HG02970 (cell line): ENCODE results near the gene GALNT18.

Source experiments
- ATAC-seq: cut with Tn5 transposase; IDR thresholded peaks from one replicate; pipeline ENCODE4 v1.9.1; 2021; ENCODE audit warnings: mild to moderate bottlenecking, moderate library complexity, moderate number of reproducible peaks; ENCODE audit not compliant: unreplicated experiment, low FRiP score

GALNT18 gene

DNA sequence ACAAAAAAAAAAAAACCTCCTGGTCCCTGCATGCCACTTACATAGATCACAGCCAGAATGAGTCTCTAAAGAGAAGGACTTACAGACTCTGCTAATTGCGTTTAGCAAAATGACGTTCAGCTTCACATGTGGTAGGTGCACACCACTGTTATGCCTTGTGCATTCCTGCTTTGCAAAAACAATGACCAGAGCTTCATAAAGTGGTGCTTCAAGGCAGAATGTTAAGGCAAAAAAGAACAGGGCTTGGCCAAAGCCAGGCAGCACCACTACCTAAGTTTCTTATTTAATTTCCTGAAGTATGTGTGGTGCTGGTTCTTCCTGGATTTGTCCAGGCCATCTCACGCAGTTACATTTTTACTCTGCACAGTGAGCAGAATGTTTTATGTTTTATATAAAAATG, 85.2 kb downstream of the GALNT18 start:
- no peak for ATAC-seq

GRCh38 chr11:11535611-11536010, 86.2 kb downstream of the GALNT18 start:
- no peak for ATAC-seq

DNA sequence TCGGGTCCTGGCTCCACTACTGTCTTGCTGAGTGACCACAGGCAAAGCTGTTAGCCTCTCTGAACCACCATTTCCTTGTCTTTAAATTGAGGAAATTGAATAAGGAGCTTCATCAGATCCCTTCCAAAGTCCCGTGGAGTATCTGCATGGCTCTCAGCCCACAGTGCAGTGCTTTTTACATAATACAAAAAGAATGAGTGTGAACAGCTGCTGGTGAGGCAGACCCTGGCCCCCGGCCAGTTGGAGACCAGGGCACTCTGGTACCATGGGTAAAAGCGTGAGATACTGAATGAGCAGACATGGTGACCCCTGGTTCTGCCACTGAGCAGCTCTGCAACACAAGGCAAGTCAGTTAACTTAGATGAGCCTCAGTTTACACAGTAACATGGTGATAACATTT, 86.8 kb downstream of the GALNT18 start:
- ATAC-seq: no peak

DNA sequence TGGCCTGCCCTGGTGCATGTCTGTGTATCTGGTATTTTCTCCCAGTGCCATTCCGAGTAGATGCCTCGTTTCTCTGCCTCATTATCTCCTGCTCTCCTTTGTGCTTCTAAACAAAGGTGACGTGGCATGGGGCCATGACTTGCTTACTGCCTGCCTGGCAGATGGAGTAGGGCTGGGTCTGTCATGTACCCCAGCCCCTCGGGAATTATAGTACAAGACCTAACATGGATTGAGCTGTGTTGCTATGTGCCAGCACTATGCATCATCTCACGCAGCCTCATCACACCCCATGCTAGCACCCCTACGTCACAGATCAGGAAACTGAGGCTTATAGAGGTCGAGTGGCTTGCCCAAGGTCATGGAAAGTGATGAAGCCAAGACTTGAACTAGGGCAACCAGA, 88.1 kb downstream of the GALNT18 start:
- no peak for ATAC-seq

DNA sequence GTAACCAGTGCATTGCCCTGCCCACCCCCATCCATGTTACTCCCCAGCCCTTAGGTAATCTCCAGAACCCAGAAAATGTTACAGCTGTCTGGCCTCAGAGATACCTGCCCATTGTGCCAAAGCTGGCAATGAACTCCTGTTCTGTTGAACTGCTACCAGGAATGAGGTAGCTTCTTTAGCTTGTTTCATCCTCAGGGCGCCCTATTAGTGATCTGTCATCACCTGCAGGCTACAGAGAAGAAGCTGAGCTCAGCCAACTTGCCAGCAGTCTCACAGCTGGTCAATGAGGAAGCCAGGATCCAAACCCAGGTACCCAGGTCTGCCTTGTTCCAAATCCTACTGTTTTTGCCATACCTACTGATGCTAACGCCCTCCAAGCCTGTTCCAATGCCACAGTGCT, 88.7 kb downstream of the GALNT18 start:
- ATAC-seq: no peak

DNA sequence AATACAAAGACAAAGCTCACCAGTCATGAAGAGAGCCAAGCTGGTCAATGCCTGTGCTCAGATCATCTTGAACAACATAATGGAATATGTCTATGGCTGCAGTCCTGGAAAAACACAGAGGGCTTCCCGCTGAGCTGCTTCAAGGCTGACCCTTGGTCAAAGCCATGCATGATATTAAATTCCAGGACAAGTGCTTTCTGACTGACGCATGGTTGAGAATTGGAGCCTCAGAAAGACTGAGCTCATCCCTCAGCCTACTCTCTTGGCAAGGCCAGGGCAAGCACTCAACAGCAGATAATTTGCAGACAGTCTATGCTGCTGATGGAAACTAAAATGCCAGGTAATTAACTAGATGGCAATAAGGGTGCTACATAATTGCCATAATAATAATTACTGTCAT, 89.2 kb downstream of the GALNT18 start:
- no peak for ATAC-seq

GRCh38 chr11:11531131-11531908, 90.5 kb downstream of the GALNT18 start:
- ATAC-seq: no peak

- no peak for ATAC-seq
These were observed 92.8 kb downstream of the GALNT18 start for GRCh38 chr11:11528986-11529385.

DNA sequence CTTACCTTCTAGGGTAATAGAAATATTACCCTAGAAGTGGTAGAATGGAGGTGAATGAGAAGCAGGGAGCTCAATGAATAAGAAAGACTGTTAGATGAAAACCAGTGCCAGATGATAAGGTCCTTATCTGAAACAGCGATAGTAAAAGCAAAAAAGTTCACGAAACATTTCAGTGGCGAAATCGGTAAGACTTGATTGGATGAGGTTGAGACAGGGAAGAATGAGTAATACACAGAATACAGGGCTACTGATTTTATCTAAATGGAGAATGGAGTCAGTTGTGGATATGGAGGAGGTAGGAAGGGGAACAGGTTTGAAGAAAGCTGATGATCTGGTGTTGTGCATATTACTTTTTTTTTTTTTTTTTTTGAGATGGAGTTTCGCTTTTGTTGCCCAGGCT, 96.5 kb downstream of the GALNT18 start:
- no peak for ATAC-seq

- no peak for ATAC-seq
These were observed 97.3 kb downstream of the GALNT18 start for GRCh38 chr11:11524436-11525061.

DNA sequence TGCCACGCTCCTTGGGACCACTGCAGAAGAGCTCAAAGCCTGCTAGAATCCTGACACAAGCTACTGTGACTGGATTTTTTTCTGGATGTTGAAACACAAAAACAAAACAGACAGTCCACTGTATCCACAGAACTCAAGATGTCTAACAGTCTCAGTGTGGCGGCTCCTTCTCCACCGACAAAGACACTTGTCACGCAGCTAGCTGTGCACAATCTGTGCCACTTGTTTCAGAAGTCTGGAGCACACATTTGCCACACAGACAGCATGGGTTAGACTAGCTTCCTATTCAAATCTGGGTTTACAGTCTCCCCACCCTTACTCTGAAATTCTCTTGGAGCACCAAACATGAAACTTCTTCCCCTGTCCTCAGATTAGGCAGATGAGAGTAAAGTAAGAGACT, 99.2 kb downstream of the GALNT18 start:
- ATAC-seq: no peak

DNA sequence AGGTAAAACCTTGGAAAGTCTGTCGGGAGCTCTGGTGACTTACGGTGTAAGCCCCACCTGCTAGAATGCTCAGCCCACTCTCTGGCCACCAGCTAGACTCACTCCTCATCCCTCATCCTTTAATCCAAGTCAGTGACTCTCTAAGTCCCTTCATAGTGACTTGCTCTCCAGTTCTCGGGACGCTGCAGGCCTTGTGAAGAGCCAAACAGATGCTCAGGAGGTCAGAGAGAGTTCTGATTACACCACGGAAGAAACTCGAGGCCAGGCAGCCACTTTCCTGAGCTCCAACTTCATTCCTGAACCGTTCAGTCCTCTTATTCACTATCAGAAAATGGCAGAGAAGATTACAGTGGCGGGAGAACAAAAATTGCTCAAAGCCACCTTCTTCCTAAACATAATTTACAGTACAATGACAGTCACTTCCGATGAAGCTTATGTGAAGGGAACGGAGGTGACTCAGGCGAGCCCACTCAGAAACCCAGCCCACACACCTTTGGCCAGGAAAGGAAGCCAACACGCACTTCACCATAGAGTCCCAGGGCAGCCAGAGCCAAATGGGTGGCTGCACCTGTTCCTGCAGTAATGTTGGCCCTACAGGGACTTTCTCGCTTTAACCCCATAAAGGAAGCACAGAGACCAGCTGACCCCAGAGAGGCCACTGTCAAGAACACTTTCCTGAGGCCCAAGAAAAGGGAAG, 100.4 kb downstream of the GALNT18 start:
- ATAC-seq: no peak

- ATAC-seq: no peak
These were observed 101.4 kb downstream of the GALNT18 start for GRCh38 chr11:11520231-11521015.

GRCh38 chr11:11519184-11519583, 102.6 kb downstream of the GALNT18 start:
- no peak for ATAC-seq

GRCh38 chr11:11514246-11514645, 107.6 kb downstream of the GALNT18 start:
- ATAC-seq: no peak

DNA sequence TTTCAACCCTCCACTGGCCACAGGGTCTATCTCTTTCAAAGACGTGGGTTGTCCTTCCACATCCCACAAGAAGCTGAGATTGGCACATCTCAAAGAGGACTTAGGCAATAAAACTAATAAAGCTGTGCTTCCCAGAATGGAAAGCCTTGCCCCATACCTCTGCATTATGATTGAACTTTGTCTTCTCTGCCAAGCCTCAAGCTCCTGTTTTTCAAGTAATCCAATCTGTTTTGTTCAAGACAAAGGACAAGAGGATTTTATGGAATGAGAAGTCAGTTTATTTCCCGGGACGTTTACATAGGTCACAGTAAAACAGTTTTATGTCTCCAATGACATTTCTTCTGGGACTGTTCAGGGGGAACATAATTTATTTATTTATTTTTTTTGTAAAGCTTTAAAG, 108.4 kb downstream of the GALNT18 start:
- no peak for ATAC-seq

GRCh38 chr11:11512929-11513328, 108.9 kb downstream of the GALNT18 start:
- ATAC-seq: no peak

GRCh38 chr11:11512502-11512901, 109.3 kb downstream of the GALNT18 start:
- ATAC-seq: no peak

GRCh38 chr11:11512090-11512489, 109.7 kb downstream of the GALNT18 start:
- no peak for ATAC-seq

DNA sequence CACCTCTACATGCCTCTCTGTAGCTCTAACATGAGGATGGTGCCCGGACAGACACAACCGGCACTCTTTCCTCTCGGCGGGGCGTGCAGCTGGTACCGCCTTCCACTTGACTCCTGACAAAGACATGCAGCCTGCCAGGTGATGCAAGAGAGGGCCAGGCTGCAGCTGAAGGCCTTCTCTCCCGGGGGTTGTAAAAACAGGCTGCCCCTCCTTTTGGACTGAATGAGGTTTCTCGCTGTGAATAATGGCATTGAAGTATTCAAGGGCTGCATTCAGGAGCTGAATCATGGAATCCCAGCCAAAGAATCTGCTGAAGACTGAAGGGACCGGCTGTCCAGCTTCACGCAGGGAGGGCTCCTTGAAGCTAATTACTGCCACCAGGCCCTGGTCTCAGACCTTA, 110.9 kb downstream of the GALNT18 start:
- no peak for ATAC-seq

DNA sequence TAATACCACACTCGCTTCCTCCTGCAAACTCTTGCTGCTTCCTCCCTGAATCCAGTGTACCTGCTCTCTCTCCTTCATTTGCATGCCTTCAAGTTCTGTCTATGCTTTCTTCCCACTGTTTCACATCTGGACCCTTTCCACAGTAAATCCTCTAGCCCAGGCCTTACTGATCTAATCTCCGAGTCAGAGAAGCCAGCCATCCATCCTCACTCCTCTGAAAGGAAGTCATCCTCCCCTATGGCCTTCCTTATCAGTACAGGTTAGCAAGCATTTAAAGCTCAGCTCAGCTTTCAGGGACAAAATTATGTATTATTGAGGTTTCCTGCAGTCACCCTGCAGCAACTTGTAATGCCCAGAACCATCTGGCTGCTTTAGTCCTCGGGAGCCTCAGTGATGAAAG, 116.1 kb downstream of the GALNT18 start:
- no peak for ATAC-seq
